Fibroblast of peridontal ligament (primary cell): ENCODE data around the gene TDRD10.

Source experiments
- DNase-seq: peaks from one replicate; pipeline ENCODE4 v3.0.0-alpha.2; 2010; ENCODE audit errors: extremely low read depth

TDRD10 gene

GRCh38 chr1:154502066-154502743 lies at the start of gene TDRD10, which contains the start of gene SHE:
TDRD10 (plus strand) TSS chr1:154502219; CDS start chr1:154506904, 4,685 bp downstream.
SHE (minus strand) TSS chr1:154502412; CDS start chr1:154502026, 386 bp downstream.
- no peak for DNase-seq

GRCh38 chr1:154453161-154453560 lies 48.9 kb upstream of the TDRD10 start:
- DNase-seq: no peak

- peak; percentile 51 for DNase-seq
Observed at GRCh38 chr1:154453574-154454352, 48.3 kb upstream of the TDRD10 start.

- no peak for DNase-seq
Observed at GRCh38 chr1:154454386-154455120, 47.5 kb upstream of the TDRD10 start.

- DNase-seq: no peak
Observed at GRCh38 chr1:154456631-154457030, 45.4 kb upstream of the TDRD10 start.

- DNase-seq: no peak
Observed at GRCh38 chr1:154459080-154459479, 42.9 kb upstream of the TDRD10 start.

- no peak for DNase-seq
Observed at GRCh38 chr1:154460695-154461260, 41.2 kb upstream of the TDRD10 start.

GRCh38 chr1:154463512-154463990 lies 38.5 kb upstream of the TDRD10 start:
- DNase-seq: no peak

- no peak for DNase-seq
Observed at GRCh38 chr1:154465621-154466195, 36.3 kb upstream of the TDRD10 start.

GRCh38 chr1:154466206-154466605 lies 35.8 kb upstream of the TDRD10 start:
- no peak for DNase-seq

GRCh38 chr1:154466921-154467417 lies 35.0 kb upstream of the TDRD10 start:
- DNase-seq: no peak

- DNase-seq: no peak
Observed at GRCh38 chr1:154467434-154468102, 34.5 kb upstream of the TDRD10 start.

GRCh38 chr1:154468535-154469250 lies 33.3 kb upstream of the TDRD10 start:
- no peak for DNase-seq

- no peak for DNase-seq
Observed at GRCh38 chr1:154469844-154470560, 32.0 kb upstream of the TDRD10 start.

GRCh38 chr1:154471304-154471703 lies 30.7 kb upstream of the TDRD10 start:
- DNase-seq: no peak

- DNase-seq: peak; percentile 70
Observed at GRCh38 chr1:154474802-154475201, 27.2 kb upstream of the TDRD10 start.

- DNase-seq: no peak
Observed at GRCh38 chr1:154476791-154477190, 25.2 kb upstream of the TDRD10 start.

GRCh38 chr1:154478013-154478412 lies 24.0 kb upstream of the TDRD10 start:
- DNase-seq: no peak

- DNase-seq: peak; percentile 45
Observed at GRCh38 chr1:154478639-154479038, 23.4 kb upstream of the TDRD10 start.
